ENCODE data around the gene ART1.
"Not testable (repeated sequence)": the region's sequence is repeated elsewhere in the genome, so short reads cannot be mapped to it uniquely, and the experiment has no call there.

Gene ART1

GRCh38 chr11:3632070-3632660, 12.8 kb upstream of the ART1 start:
- no peak for DNase-seq (ENCODE audit: low spot score)

- no peak for DNase-seq (ENCODE audit: low spot score)
Measured at GRCh38 chr11:3635641-3636375, 9.1 kb upstream of the ART1 start.

GRCh38 chr11:3637201-3637600, 7.7 kb upstream of the ART1 start:
- no peak for DNase-seq (ENCODE audit: low spot score)

- DNase-seq (ENCODE audit: low spot score) = no peak
Measured at GRCh38 chr11:3638513-3638912, 6.4 kb upstream of the ART1 start.

- no peak for DNase-seq (ENCODE audit: low spot score)
Measured at GRCh38 chr11:3639841-3640240, 5.1 kb upstream of the ART1 start.

- no peak for DNase-seq (ENCODE audit: low spot score)
Measured at GRCh38 chr11:3641191-3641590, 3.7 kb upstream of the ART1 start.

GRCh38 chr11:3641701-3642070, 3.2 kb upstream of the ART1 start, which contains the start of gene ART5:
ART5 (minus strand) TSS chr11:3641992; CDS start chr11:3641862, 130 bp downstream.
- no peak for DNase-seq (ENCODE audit: low spot score)

GRCh38 chr11:3642071-3642951, 2.6 kb upstream of the ART1 start:
- peak; percentile 83 for DNase-seq (ENCODE audit: low spot score)

GRCh38 chr11:3643102-3643546, 1.8 kb upstream of the ART1 start:
- DNase-seq (ENCODE audit: low spot score) = not testable (repeated sequence)

- DNase-seq (ENCODE audit: low spot score) = no peak
Measured at GRCh38 chr11:3645552-3645951, 624 bp downstream of the ART1 start.

GRCh38 chr11:3648843-3649242, 3.9 kb downstream of the ART1 start:
- not testable (repeated sequence) for DNase-seq (ENCODE audit: low spot score)

- not testable (repeated sequence) for DNase-seq (ENCODE audit: low spot score)
Measured at GRCh38 chr11:3649374-3649773, 4.4 kb downstream of the ART1 start.

- not testable (repeated sequence) for DNase-seq (ENCODE audit: low spot score)
Measured at GRCh38 chr11:3652514-3652913, 7.6 kb downstream of the ART1 start.

GRCh38 chr11:3655547-3655946, 10.6 kb downstream of the ART1 start:
- DNase-seq (ENCODE audit: low spot score) = no peak

GRCh38 chr11:3657331-3657730, 12.4 kb downstream of the ART1 start:
- DNase-seq (ENCODE audit: low spot score) = not testable (repeated sequence)

- DNase-seq (ENCODE audit: low spot score) = no peak
Measured at GRCh38 chr11:3658252-3658651, 13.3 kb downstream of the ART1 start.

GRCh38 chr11:3659595-3660515, 14.9 kb downstream of the ART1 start:
- no peak for DNase-seq (ENCODE audit: low spot score)

- DNase-seq (ENCODE audit: low spot score) = no peak
Measured at GRCh38 chr11:3660960-3661359, 16.0 kb downstream of the ART1 start.

- no peak for DNase-seq (ENCODE audit: low spot score)
Measured at GRCh38 chr11:3662856-3663255, 17.9 kb downstream of the ART1 start.

- DNase-seq (ENCODE audit: low spot score) = no peak
Measured at GRCh38 chr11:3664032-3664630, 19.2 kb downstream of the ART1 start.

GRCh38 chr11:3665336-3666022, 20.6 kb downstream of the ART1 start:
- no peak for DNase-seq (ENCODE audit: low spot score)
